Smooth muscle cell of the brain vasculature (primary cell): ENCODE results near the gene CCDC127.
A peak's percentile ranks its signal among the peaks of the same experiment; 100 is the strongest.

ENCODE experiments used
- DNase-seq: peaks from one replicate; pipeline ENCODE4 v3.0.0-alpha.2; 2012; ENCODE audit warnings: low read depth, low spot score

Gene CCDC127

GRCh38 chr5:190366-191035 lies 27.5 kb downstream of the CCDC127 start:
- no peak for DNase-seq

- DNase-seq: no peak
Observed at GRCh38 chr5:189976-190365, 28.0 kb downstream of the CCDC127 start.

- no peak for DNase-seq
Observed at GRCh38 chr5:189486-189885, 28.5 kb downstream of the CCDC127 start.

DNA sequence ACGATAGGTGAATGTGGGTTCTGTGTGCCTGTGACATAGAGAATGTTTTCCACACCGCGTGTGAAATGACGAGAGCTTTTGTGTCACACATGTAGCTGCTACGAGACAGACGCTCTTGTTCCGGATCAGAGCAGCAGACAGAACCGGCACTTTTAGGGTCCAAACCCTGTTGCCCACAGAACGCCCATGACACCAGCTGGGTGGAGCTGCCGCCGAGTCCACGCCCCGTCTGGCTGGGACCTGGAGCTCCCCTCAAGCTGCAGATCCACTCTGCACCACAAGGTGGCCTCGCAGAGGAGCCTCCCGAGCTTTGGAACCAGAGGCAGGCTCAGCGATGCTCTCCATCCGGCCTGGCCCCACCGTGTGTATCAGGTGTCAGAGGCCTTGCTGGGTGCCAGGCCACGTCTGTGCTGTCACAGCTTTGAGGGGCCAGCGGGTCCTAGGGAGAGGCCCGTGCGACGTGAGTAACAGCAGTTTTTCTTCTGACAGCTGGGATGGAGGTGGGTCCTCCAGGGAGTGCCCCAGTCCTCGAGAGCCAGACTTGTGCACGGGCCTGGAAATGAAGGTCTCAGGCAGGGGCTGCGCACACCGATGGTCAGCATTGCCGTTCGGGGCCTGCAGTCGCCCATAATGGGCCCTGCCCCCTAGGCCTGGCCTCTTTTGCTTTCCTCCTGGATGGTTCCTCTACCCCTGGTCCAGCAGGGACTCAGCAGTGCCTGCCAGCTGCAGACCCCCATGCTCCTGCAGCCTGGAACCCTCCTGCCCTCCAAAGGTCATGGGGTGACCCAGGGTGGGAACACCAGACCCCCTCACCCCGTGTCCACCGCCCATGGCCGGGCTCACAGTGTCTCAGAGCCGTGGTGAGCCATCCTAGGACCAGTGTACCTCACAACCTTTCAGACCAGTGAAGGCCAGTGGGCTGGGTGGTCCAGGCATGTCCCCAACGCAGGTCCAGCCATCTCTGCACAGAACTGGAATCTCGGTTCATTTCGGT lies 29.2 kb downstream of the CCDC127 start:
- peak; percentile 57 for DNase-seq

GRCh38 chr5:187617-188451 lies 30.1 kb downstream of the CCDC127 start:
- DNase-seq: no peak

DNA sequence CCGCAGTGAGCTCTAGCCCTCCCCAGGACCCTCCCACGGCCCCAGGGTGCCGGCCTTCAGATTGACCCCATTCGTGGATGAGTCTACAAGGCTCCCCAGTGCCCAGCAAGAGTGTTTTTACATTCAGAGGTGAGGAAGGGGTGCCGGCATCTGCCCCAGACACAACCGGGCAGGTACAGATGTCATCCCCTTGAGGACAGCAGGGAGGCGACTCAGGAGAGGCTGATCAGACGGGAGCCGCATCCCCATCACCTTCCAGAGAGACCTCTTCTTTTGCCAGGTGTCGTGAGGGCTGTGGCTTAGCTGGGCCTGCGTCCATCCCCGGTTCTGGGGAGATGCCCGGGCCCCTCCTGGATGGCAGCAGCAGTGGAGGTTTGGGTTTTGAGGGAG lies 30.9 kb downstream of the CCDC127 start:
- DNase-seq: no peak

DNA sequence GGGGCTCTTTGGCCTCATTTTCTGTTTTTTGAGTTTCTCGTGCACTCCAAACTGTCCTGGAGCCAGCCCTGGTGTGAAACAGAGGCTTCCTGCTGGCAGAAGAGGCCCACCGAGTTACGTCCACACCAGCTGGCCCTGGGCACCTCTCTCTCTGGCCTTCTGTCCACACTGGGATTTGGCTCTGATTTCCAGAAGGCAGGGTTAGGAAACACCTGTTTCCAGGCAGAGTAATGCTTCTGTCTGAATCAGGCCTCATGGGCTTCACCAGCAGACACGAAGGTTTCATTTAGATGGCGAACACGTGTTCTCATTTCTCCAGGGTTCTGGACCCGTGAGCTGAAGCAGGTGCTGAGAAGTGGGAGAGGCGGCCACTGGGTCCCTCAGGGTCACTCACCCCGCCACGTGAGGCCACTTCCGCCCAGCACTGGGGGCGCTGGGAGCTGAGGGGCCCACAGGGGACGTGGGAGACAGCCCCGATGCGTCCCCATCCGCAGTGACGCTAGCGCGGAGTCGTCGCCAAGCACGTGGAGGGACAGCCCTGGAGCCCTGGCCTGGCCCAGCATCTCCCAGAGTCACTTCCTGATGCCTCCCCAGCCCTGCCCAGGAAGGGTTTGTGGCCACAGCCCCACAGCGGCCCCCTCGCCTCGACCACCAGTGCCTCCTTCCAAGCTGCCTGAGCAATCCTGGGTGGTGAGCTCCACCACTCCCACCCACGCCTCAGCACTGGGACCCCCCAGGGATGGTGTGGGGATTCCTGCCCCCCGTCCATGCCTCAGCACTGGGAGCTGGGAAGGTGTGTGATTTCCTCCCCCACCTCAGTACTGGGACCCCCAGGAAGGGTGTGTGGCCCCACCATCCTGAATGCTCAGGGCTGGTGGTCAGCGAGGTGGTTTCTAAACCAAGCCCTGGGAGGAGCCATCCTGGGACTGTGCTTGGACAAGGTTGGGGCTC lies 31.6 kb downstream of the CCDC127 start:
- DNase-seq: no peak

DNA sequence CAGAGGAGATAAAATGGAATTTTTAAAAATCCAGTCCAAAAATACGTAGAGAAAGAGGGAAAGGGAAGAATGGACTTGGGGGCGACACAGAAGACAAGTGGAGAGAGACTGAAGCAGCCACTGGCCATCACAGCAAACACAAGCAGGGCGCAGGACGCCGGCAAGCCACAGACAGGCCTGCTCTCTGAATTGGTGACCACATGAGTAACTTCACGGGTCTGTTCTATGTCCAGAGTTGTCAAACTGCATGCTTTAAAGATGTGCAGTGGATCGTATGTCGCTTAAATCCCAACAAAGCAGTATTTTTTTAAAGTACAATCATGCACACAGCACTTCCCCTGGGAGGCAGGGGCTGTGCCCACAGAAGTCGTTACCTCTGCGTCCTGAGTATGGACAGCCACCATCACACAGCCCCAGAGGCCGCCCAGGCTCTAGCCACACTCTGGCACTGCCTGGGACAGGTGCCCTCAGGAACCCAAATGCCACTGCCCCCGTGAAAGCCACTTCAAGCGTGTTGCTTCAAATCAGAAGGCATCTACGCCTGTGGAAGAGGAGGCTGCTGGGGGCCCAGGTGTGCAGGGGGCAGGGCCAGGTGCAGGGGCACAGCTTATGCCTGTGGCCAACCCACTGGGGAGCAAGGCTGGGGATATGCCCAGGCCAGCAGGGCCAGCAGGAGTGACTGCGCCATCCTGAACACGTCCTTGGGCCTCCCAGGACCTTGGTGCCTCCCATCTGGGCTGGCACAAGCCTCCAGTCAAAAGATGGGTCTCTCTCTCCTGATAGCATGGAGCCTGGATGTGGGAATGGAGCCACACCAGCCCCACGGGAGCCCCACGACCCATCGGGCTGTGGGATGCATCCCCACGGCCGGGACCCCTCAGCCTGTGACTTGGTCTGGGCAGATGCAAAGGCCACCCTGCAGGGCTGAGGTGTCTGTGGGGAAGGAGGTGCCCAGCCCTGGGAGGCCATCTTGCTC lies 32.6 kb downstream of the CCDC127 start:
- DNase-seq: no peak

- no peak for DNase-seq
Observed at GRCh38 chr5:184471-184870, 33.5 kb downstream of the CCDC127 start.

GRCh38 chr5:182126-182525 lies 35.8 kb downstream of the CCDC127 start:
- no peak for DNase-seq

- DNase-seq: no peak
Observed at GRCh38 chr5:181566-181965, 36.4 kb downstream of the CCDC127 start.

GRCh38 chr5:181160-181559 lies 36.8 kb downstream of the CCDC127 start:
- DNase-seq: no peak

- DNase-seq: no peak
Observed at GRCh38 chr5:180286-180918, 37.6 kb downstream of the CCDC127 start.

GRCh38 chr5:179401-179800 lies 38.6 kb downstream of the CCDC127 start:
- no peak for DNase-seq

DNA sequence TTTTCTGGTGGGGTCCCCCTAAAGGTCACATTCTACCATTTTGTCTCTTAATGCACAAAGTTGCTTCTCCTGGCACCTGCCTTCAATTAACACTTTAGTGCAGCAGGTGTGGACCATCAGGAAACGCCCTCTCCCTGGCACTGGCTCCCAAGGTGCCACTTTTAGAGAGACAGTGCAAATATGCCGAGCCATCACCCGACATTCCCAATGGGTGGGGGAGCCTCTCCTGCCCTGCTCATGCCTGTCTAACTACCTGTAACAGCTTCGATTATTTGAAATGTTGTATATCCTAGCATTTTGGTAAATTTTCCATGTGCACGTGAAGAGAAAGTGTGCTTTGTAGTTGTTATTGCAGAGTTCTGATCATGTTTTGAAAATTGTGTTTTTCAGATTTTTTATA lies 39.8 kb downstream of the CCDC127 start:
- DNase-seq: no peak

DNA sequence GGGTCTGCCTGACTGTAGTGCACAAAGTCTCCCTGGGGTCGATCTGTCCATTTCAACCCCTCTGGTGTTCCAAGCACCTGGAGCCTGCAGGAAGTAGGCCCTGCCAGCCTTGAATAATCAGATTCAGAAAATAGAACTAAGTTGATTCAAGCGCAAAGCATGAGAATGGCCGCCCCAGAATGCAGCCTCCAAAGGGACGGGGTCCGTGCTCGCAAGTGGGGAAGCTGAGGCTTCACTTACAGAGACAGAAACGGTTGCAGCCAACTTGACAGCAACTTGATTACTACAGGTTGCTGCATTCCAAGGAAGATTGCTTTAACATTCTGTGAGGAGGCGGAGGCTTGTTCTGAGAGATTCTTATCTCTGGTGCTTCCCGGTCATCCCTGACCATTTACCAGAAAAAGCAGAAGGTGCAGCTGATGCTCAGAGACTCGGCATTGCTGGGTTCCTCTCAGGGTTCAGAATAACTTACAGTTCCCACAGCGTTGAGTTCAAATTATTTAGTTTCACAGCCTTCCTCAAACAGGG lies 41.6 kb downstream of the CCDC127 start:
- DNase-seq: no peak

DNA sequence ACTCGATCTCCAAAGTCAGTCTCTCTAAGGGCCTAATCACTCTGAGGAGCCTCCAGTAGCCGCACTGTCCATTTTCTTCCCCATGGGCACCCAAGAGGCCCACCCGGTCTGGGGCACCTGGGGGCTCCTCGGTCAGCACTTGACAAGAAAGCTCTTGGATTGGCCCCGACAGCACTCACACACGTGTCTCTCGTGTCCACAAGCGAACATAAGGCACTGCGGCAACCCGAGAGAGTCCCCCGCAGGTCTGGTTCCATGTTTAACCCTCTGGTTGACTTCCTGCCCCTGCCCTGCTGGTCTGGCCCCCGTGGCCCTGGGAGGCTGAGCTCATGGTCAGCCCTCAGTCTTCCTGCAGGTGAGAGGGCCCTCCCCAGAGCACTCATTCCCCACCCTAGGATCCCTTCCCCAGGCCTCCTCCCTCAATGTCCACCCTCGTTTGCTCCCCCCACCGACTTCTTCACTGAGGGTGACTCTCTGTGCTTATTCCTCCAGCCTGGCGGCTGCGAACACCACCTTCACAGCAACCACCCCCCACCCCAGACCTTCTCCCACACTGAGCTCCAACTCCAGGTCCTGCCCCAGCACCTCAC lies 43.0 kb downstream of the CCDC127 start:
- no peak for DNase-seq

DNA sequence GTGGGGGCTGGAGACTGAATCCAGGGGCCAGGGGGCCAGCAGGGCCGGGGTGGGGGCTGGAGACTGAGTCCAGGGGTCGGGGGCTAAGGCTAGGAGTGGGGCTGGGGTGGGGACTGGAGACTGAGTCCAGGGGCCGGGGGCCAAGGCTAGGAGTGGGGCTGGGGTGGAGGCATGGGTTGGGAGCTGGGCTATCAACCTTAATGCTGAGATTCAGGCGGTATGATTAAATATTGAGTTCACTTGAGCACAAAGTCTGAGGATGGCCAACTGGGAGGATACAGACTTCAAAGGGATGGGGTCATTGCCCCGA lies 43.7 kb downstream of the CCDC127 start:
- no peak for DNase-seq
